DMS153 (cell line): Measurements from ENCODE around the gene PROK1.

Experiments used
- DNase-seq: peaks from one replicate; lab custom pipeline; 2025; lab: John Stamatoyannopoulos, UW

PROK1 gene

DNA sequence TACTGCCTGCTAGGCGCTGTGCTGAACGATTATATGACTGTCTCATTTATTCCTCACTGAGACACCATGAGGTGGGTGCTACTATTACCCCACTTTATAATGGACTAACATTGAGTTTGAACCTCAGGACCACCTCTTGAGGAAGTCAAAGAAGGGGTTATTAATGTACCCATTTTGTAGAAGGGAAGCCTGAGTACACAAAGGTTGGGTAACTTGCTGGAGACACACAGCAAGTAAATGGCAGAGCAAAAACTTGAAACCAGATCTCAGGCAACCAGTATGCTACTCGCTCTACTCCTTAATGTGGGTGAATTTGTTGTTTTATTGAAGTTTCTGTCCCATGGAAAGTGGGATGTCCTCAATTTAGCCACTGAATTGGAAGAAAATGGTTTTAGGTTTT lies 37.9 kb downstream of the PROK1 start:
- DNase-seq, result no peak

DNA sequence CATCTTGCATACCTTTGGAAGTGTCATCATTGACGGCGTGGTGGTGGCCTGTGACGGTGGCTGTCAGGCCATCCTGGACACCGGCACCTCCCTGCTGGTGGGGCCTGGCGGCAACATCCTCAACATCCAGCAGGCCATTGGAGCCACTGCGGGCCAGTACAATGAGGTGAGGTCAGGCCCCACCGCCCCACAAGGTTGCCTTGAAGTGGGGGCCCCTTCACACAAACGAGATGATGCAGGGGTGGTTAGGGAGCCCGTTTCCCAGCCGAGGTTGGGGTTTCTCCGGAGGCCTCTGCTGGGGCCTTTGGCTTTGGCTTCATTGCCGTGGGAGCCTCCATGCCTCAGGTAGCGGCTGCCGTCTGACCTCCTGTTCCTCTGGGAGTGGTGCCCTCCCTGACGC lies 38.5 kb downstream of the PROK1 start:
- DNase-seq, result no peak

DNA sequence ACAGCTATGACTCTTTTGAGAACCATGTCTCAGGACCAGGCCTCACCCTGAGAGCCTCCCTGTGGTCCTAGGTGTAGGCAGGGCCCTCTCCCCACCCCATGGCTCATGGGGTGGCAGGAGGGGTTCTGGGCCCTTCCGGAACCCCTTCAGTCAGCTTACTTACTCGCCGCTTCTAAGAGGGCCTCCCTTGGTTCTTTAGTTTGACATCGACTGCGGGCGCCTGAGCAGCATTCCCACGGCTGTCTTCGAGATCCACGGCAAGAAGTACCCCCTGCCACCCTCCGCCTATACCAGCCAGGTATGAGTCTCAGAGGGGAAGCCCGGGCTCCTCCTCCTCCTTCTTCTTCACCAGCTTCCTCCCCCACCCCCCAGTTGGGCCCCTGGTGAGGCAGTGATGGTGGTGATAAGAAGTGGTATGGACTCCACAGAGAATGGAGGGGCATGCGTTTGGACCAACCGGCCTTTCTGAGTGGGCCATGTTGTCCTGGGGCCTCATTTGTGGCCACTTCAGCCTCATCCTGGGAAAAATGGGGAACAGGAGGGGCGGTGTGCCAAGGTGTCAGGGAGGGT lies 39.1 kb downstream of the PROK1 start:
- DNase-seq, result no peak

DNA sequence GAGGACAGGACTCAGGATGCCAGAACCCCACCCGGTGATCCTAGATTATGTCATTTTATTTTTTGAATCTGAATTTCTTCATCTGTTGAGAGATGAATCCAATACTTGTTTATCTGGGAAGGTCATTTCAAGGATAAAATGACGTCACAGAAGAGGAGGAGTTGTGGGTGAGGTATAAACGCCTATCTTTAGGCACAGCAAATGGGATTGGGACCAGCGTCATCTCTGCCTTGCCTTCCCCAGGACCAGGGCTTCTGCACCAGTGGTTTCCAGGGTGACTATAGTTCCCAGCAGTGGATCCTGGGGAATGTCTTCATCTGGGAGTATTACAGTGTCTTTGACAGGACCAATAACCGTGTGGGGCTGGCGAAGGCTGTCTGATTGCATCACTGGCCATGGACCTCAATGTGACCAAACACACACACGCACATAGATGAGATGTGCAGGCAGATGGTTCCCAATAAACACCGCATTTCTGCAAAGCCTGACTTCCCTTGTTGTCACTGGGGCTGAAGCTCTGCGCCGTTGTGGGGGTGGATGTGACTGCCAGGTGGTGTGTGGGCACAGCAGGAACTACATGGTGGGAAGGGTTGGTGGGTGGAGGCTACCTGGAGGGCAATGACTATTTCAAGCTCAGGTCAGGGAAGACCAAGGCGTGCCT lies 40.0 kb downstream of the PROK1 start:
- no peak for DNase-seq

DNA sequence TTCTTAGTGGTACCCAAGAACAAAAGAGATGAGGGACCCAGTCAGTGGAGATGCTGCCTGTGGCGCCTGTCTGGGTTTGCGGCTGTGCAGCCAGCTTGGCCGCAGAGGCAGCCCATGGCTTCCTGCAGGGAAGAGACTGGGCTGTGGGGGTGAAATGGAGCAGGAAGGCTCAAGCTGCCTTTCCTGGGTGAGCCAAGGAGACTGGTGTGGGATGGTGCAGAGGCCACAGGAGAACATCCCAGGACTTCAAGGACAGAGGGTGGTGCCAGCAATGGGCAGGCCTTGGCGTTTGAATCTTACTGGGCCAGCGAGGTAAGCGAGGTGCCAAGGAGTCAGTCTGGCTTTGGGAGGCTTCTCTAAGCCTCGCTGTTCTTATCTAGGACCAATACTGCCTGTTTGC lies 41.6 kb downstream of the PROK1 start:
- no peak for DNase-seq

DNA sequence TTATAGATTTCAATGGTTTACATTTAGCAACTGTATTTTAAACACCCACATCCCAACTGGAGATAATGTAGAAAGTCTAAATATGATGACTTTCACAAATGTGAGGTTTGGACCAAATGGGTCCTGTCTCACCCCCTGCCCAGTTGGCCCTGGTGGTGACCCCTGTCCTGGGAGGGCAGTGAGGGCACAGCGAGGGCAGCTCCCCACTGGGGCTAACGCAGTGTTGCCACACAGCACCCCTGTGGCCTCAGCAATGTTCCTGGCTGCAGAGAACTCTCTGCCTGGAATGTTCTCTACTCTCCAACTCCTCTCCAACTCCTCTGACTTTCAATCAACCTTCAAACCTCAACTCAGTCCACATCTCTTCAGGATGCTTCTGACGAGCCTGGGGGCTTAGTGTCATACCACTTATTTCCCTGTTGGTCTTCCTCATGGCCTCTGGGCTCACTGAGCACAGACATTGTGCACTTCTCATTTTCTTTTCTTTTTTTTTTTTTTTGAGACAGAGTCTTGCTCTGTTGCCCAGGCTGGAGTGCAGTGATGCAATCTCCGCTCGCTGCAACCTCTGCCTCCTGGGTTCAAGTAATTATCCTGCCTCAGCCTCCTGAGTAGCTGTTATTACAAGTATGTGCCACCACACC lies 42.2 kb downstream of the PROK1 start:
- no peak for DNase-seq

DNA sequence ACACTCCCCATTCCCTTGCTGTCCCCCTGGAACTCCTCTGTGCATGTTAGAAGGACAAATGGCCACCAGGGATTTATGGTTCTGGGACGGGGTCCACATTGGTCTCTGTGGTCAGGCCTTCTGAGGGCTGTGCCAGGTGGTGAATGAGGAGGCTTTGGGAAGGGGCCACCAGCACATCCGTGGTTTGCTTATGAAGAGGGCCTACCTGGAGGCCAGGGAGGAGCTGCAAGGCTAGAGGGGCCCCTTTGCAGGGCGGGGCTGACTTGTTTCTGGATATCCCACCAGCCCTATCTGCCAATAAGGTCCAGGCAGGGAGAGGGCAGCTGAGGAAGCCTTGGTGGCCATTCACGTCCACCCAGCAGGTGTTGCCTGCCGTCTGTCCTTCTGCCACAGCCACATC lies 43.1 kb downstream of the PROK1 start:
- no peak for DNase-seq

DNA sequence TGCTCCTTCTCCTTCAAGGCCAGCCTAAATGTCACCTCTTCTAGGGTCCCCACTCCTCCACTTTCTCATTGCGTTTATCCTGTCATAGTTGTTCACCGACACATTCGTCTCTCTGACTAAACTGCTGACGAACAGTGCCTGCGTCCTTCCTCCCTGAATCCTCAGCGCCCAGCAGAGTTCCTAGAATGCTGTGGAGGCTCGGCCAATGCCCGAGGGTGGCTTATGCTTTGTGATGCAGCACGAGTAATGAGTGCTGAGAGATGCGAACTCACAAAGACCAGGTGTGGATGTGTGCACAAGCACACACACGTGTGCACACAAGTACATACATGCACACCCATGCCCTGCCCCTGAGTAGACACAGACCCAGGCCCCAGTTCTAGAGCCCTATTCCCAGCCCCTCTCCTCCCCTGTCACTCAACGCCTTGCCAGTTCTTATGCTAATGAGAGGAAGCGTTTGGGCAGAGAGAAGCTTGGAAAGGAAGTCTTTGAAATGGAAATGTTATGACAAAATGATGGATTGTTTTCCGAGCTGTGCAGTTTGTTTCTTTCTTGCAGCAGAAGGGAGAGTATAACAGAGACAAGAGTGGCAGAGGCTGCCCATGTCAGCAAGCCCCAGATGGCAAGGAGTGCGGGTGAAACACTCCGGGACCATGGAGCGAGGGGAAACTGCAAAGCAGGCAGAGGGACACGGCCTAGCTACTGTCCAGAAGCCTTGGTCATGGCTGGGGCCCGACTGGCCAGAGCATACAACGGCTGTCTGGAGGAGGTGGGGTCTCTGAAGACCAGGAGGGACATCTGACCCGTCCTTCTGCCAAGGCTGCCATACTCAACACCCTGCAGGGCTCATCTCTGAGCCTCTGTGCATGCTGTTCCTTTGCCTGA lies 43.8 kb downstream of the PROK1 start:
- no peak for DNase-seq

DNA sequence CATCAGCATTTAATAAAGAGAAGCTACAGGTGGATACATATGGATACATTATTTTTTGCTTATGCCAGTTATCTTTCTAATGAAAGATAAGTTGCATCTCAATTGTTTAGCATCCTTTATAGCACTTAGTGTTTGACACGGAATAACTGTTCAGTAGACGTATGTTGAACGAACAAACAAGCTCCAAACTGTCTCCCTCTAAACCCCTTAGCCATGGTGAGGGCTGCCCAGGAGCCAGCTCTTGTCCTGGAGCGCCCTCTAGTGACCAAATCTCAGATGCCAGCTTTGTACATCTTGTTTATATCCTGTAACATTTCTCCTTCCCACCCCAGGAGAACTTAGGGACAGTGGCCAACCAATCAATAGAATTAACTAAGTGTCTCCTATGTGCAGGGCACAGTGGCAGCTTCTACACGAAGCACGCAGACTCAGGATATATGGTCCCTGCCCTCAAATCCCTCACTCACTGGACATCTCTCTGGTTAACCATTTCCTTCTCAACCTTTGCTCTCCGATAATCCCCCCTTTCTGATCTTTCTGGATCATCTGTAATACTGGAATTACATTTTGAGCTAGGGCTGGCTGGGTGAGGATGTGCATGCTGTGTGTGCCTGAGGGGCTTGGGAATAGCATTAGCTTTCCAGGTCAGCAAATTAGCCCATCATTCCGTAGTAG lies 45.1 kb downstream of the PROK1 start:
- peak; percentile 44 for DNase-seq

DNA sequence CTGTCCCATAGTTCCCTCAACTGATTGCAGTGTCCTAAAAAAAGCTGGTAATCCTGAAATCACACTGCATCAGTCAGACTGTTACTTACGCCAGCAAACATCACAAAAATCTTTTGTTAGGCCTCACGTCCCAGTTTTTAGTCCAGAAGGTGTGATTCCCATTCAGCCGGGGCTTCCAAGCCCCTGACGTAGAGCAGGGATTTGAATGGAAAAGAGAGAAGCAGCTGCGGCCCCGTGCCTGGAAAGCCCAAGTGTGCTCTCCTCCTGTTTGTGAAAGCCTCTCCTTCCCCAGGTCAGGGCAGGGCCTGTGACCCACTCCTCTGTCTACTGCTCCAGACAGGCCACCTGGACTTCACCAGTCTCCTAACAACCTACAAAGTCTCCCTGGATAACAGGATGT lies 47.3 kb downstream of the PROK1 start:
- DNase-seq, result no peak

DNA sequence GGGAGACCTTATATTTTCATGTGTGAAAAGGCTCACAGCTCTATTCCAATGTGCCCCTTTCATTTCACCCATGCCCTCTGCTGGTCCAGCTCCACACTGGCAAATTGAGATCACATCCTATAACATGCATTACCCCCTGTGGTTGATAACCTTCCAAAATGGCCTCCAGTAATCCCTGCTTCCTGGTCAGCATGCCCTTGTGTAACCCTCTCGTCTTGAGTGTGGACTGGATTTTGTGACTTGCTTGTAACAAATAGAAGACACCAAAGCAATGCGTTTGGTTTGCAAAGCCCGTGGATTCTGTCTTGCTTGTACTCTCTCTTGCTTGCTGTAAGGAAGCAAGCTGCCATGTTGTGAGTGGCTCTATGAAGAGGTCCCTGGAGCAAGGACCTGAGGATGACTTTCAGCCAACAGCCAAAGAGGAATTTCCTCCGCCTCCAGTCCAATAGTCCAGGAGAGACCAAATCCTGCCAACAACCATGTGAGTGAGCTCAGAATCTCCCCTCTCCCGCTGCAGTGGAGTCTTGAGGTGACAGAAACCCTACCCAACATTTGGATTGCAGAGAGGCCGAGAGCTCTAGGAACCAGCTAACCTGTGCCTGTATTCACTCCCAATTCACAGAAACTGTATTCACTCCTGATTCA lies 50.7 kb downstream of the PROK1 start:
- DNase-seq, result no peak

DNA sequence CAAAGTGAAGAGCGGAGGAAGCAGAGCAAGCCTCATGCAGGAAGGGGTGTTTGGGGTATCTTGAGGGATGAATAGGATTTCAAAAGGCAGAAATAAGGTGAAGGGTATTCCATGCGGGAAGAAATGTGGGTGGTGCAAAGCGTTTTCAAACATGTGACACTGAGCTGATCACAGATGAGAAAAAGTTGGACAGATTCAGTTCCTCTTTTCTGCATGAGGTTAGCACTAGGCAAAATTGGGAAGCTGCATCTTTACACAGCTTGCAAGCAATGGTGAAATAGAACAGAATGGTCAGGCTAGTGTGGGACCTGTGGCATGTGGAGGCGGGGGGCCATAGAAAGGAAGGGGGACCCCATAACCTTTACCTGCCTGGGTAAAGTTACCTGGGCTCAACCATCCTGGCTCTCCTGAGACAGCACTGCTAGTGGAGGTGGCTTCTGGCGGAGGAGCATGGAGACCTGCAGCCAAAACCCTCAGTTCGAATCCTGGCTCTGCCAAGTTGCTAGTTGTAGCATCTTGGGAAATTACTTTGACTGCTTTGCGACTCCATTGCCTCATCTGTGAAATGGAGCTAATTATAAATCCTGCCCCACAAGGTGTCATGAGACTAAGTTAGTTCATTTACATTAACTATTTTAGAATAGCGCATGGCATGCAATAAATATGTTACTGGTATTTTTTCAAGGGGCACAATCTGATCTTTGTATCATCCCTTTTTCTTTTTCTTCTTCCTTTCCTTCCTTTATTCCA lies 51.6 kb downstream of the PROK1 start:
- no peak for DNase-seq

DNA sequence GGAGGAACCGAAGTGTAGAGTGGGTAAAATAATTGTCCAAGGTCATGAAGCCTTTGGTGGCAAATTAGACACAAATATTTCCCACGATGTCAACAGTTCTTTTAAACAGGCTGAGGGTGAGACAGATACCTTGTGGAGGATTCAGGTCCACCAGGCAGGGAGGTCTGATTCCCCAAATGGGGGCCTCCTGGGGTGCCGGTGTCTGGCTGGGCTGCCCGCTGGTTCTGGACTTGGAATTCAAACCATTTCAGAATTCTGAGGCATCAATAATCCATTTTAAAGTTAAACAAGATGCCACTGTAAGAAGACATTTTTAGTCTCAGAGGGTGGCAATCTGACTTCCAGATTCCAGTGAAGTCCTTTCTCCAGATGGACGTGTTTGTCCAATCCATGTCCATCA lies 52.5 kb downstream of the PROK1 start:
- no peak for DNase-seq

DNA sequence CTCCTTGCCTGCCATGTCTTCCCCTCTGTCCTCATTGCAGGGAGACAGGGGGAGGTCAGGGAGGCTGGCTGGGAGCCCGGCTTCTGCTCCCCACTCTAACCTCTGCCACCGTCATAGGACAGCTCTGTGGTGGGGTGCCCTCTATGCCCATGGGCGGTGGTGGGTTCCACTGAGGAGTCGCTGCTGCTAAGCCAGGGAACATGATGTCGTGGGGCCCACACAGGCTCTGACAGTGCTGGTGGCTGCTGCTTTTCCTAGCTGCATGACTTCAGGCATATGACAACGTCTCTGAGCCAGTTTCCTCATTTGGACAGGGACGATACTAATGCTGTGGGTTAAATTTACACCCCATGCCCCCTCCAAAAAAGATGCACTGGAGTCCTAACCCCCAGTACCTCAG lies 53.3 kb downstream of the PROK1 start:
- no peak for DNase-seq

DNA sequence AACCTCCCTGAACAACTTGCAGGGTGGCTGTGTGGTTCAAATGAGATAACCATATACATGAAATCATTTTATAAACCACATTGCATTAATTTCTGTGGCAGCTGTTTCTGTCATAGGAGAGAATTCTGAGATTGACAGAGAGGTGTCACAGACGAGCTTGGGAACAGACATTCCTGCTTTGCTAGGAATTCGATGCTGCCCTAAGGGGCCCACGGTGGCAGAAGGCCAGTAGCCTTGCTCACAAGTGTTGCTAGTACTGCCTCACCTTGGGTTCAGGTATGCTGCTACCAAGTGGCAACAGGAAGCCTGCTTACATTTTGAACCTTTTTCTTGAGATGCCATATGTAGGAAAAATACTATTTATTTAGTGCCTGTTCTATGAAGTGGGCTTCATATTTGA lies 54.6 kb downstream of the PROK1 start:
- no peak for DNase-seq

DNA sequence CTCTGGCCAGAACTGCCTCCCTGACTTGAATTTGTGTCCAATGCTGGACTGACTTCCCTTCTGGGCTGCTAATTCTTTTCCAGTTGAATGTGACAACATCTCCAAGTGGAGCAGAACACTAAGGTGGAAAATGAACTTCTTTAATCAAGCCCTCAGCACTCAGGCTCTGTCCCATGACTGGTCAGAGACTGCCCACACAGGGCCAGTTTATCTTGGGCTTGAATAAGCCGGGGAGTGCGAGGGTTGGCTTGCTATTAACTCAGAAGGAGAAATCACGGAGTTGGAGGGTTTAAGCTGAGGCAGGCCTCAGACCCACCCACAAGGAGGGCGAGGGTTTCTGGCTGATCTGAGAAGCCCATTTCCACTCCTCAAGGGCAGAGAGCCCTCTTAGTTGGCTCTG lies 55.6 kb downstream of the PROK1 start:
- no peak for DNase-seq
